ENCODE results near the gene HTT.

GRCh38 chr4:3158841-3159240, 84.4 kb downstream of the HTT start:
- TF ChIP-seq CTCF (IDR thresholded peaks at IDR 0.05) = no peak
- TF ChIP-seq POLR2AphosphoS5 (IDR thresholded peaks at IDR 0.05) = no peak
